H1 (cell line): ENCODE measurements around the gene SPATA22. TPM values are rescaled to one million over a fixed set of nuclear protein-coding genes. Genes with fewer than 3 reads are reported as not detected.

ENCODE experiments used
- CTCF ChIA-PET: fragments of 300-600 bp; sonication (Branson Sonifier 250); formaldehyde crosslinking; loops from one replicate; lab custom pipeline; 2021; ENCODE audit not compliant: partially characterized antibody; lab: Charles Lee
- POLR2A ChIA-PET: fragments of 300-600 bp; sonication (Branson Sonifier 250); formaldehyde crosslinking; loops from one replicate; lab custom pipeline; 2021; ENCODE audit warnings: inconsistent platforms; ENCODE audit not compliant: partially characterized antibody; lab: Charles Lee
- DNase-seq, 2 experiments: peaks; one replicate each; pipeline versions ENCODE4 v3.0.0 to v3.0.0-alpha.2; 2010 to 2022; ENCODE audit warnings: low spot score in 2 of 2, low read depth in 1 of 2, mixed read lengths in 1 of 2
- FAIRE-seq: peaks from 2 replicates; lab custom pipeline; 2011; peaks lifted over from hg19 to GRCh38; lab: Jason Lieb, UNC
- H2AFZ ChIP-seq: 2 replicates; pipeline ENCODE4 v1.8.1; 2012; ENCODE audit warnings: low read length, inconsistent platforms
- H2AK5ac ChIP-seq: 2 replicates; pipeline ENCODE4 v1.6.1; 2013; ENCODE audit warnings: low read depth, low read length
- H2BK120ac ChIP-seq: replicated peaks from 2 replicates; pipeline ENCODE3; 2013; ENCODE audit warnings: low read depth, low read length, inconsistent platforms
- H2BK12ac ChIP-seq: 2 replicates; pipeline ENCODE4 v1.6.1; 2013; ENCODE audit warnings: low read depth, low read length
- H2BK15ac ChIP-seq: 2 replicates; pipeline ENCODE4 v1.6.1; 2013; ENCODE audit warnings: low read length
- H2BK20ac ChIP-seq: 2 replicates; pipeline ENCODE4 v1.6.1; 2013; ENCODE audit warnings: low read length
- H2BK5ac ChIP-seq: 2 replicates; pipeline ENCODE4 v1.6.1; 2013; ENCODE audit warnings: low read depth, low read length
- H3K14ac ChIP-seq: 2 replicates; pipeline ENCODE4 v1.6.1; 2013; ENCODE audit warnings: inconsistent platforms; ENCODE audit not compliant: insufficient read length
- H3K18ac ChIP-seq: 2 replicates; pipeline ENCODE4 v1.6.1; 2013; ENCODE audit warnings: low read length; ENCODE audit errors: extremely low read depth
- H3K23ac ChIP-seq: 2 replicates; pipeline ENCODE4 v1.6.1; 2013; ENCODE audit warnings: inconsistent platforms; ENCODE audit not compliant: insufficient read length
- H3K23me2 ChIP-seq: 2 replicates; pipeline ENCODE4 v1.6.1; 2013; ENCODE audit warnings: low read depth, low read length
- H3K27ac ChIP-seq: 2 replicates; pipeline ENCODE4 v1.6.1; 2011; ENCODE audit warnings: low read depth, low read length, inconsistent platforms
- H3K27me3 ChIP-seq, 4 experiments: replicated peaks in 1 of 4; 1 replicate in 1 of 4; 2 replicates in 3 of 4; pipeline versions ENCODE4 v1.6.1 to v1.8.1; 2011 to 2013; ENCODE audit warnings: low read length in 3 of 4, mild to moderate bottlenecking in 3 of 4, inconsistent platforms in 2 of 4, mixed read lengths in 2 of 4, moderate library complexity in 1 of 4; ENCODE audit not compliant: control insufficient read depth in 3 of 4, insufficient read depth in 3 of 4; ENCODE audit errors: extremely low read depth in 1 of 4
- H3K36me3 ChIP-seq, 4 experiments: 2 replicates each; pipeline versions ENCODE4 v1.6.1 to v1.8.1; 2011 to 2013; ENCODE audit warnings: mild to moderate bottlenecking in 4 of 4, low read length in 3 of 4, moderate library complexity in 2 of 4, control low read depth in 1 of 4, inconsistent platforms in 1 of 4; ENCODE audit not compliant: insufficient read depth in 4 of 4, control insufficient read depth in 2 of 4
- H3K4ac ChIP-seq: replicated peaks from 2 replicates; pipeline ENCODE3; 2013; ENCODE audit warnings: low read length, low read depth, mixed read lengths, inconsistent platforms; ENCODE audit not compliant: insufficient read length
- H3K4me1 ChIP-seq, 4 experiments: replicated peaks in 1 of 4; 1 replicate in 1 of 4; 2 replicates in 3 of 4; pipeline versions ENCODE4 v1.6.1 to v1.8.1; 2011 to 2013; ENCODE audit warnings: low read length in 3 of 4, inconsistent platforms in 2 of 4, mixed read lengths in 1 of 4; ENCODE audit not compliant: insufficient read depth in 4 of 4, control insufficient read depth in 3 of 4
- H3K4me2 ChIP-seq, 2 experiments: 2 replicates each; pipeline versions ENCODE4 v1.6.1 to v1.8.1; 2011 to 2013; ENCODE audit warnings: low read depth in 2 of 2, low read length in 2 of 2, control low read depth in 1 of 2, inconsistent platforms in 1 of 2, mild to moderate bottlenecking in 1 of 2; ENCODE audit not compliant: insufficient read depth in 1 of 2
- H3K4me3 ChIP-seq, 4 experiments: fragments of 200-600, 300-600 bp in 1 of 4; sonication (generic), shearing (Covaris generic), sonication (Bioruptor Twin) in 1 of 4; 2 replicates each; pipeline versions ENCODE4 v1.5.1 to v1.8.1; 2011 to 2016; ENCODE audit warnings: low read length in 4 of 4, low read depth in 3 of 4, control low read depth in 2 of 4, inconsistent platforms in 2 of 4, mild to moderate bottlenecking in 2 of 4, mixed read lengths in 1 of 4, moderate library complexity in 1 of 4; ENCODE audit not compliant: insufficient read depth in 2 of 4; ENCODE audit errors: extremely low read depth in 1 of 4
- H3K56ac ChIP-seq: replicated peaks from 2 replicates; pipeline ENCODE3; 2013; ENCODE audit warnings: low read depth, mild to moderate bottlenecking, mixed read lengths, low read length, inconsistent platforms; ENCODE audit not compliant: insufficient read length
- H3K79me1 ChIP-seq: 2 replicates; pipeline ENCODE4 v1.6.1; 2013; ENCODE audit warnings: low read depth, low read length, control low read depth
- H3K79me2 ChIP-seq, 2 experiments: 2 replicates each; pipeline versions ENCODE4 v1.6.1 to v1.8.1; 2012 to 2013; ENCODE audit warnings: low read length in 2 of 2, mild to moderate bottlenecking in 2 of 2, inconsistent platforms in 1 of 2; ENCODE audit not compliant: insufficient read depth in 2 of 2, control insufficient read depth in 1 of 2
- H3K9ac ChIP-seq, 4 experiments: replicated peaks in 1 of 4; 1 replicate in 1 of 4; 2 replicates in 3 of 4; pipeline versions ENCODE4 v1.6.1 to v1.8.1; 2011 to 2013; ENCODE audit warnings: low read depth in 3 of 4, low read length in 3 of 4, control low read depth in 2 of 4, mild to moderate bottlenecking in 2 of 4, moderate library complexity in 2 of 4, inconsistent platforms in 1 of 4; ENCODE audit errors: extremely low read depth in 1 of 4
- H3K9me3 ChIP-seq, 2 experiments: 2 replicates each; pipeline versions ENCODE4 v1.6.1 to v1.8.1; 2012 to 2013; ENCODE audit warnings: mild to moderate bottlenecking in 2 of 2, moderate library complexity in 2 of 2, control low read depth in 1 of 2, inconsistent platforms in 1 of 2, low read depth in 1 of 2, low read length in 1 of 2, mixed read lengths in 1 of 2; ENCODE audit not compliant: insufficient read depth in 2 of 2
- H4K20me1 ChIP-seq, 2 experiments: replicated peaks in 1 of 2; 2 replicates each; pipeline versions ENCODE3 to v1.8.1; 2011 to 2013; ENCODE audit warnings: inconsistent platforms in 2 of 2, low read length in 2 of 2, mild to moderate bottlenecking in 1 of 2; ENCODE audit not compliant: insufficient read depth in 2 of 2, control insufficient read depth in 1 of 2
- H4K5ac ChIP-seq: 2 replicates; pipeline ENCODE4 v1.6.1; 2013; ENCODE audit warnings: low read length, low read depth, mixed read lengths, inconsistent platforms; ENCODE audit not compliant: insufficient read length
- H4K8ac ChIP-seq: 2 replicates; pipeline ENCODE4 v1.8.0; 2013; ENCODE audit warnings: mild to moderate bottlenecking, moderate library complexity, low read length, inconsistent platforms; ENCODE audit not compliant: insufficient read depth; ENCODE audit errors: extremely low read depth
- H4K91ac ChIP-seq: replicated peaks from 2 replicates; pipeline ENCODE3; 2013; ENCODE audit warnings: low read length, mixed read lengths, inconsistent platforms; ENCODE audit not compliant: insufficient read length
- BRCA1 ChIP-seq: IDR thresholded peaks from 2 replicates; pipeline ENCODE4 v1.6.1; 2012; ENCODE audit warnings: low read depth, low read length, improper control_type of control experiment
- EGR1 ChIP-seq: IDR thresholded peaks from 2 replicates; pipeline ENCODE4 v1.6.1; 2011; ENCODE audit warnings: low read depth, low read length, borderline replicate concordance
- EP300 ChIP-seq, 2 experiments: IDR thresholded peaks; 1 replicate in 1 of 2; 2 replicates in 1 of 2; pipeline ENCODE4 v1.6.1; 2011 to 2012; ENCODE audit warnings: low read depth in 2 of 2, low read length in 2 of 2, mild to moderate bottlenecking in 2 of 2, borderline replicate concordance in 1 of 2, inconsistent platforms in 1 of 2, moderate library complexity in 1 of 2
- HDAC2 ChIP-seq, 2 experiments: fragments of 300-600 bp in 1 of 2; sonication (generic) in 1 of 2; IDR thresholded peaks; 2 replicates each; pipeline ENCODE4 v1.6.1; 2011 to 2012; ENCODE audit warnings: low read depth in 2 of 2, low read length in 2 of 2, mild to moderate bottlenecking in 2 of 2, moderate library complexity in 2 of 2, borderline replicate concordance in 1 of 2, inconsistent platforms in 1 of 2
- JUND ChIP-seq: IDR thresholded peaks from 2 replicates; pipeline ENCODE4 v1.6.1; 2011; ENCODE audit warnings: mild to moderate bottlenecking, improper control_type of control experiment, low read length
- KDM1A ChIP-seq: fragments of 200-600, 300-600 bp; sonication (generic); IDR thresholded peaks from 2 replicates; pipeline ENCODE4 v1.7.1; 2016; ENCODE audit warnings: mild to moderate bottlenecking, low read length, borderline replicate concordance
- NANOG ChIP-seq: IDR thresholded peaks from 2 replicates; pipeline ENCODE4 v1.6.1; 2011; ENCODE audit warnings: low read length, low read depth, mild to moderate bottlenecking, inconsistent platforms; ENCODE audit not compliant: insufficient read depth, poor library complexity, severe bottlenecking
- RBBP5 ChIP-seq: IDR thresholded peaks from 2 replicates; pipeline ENCODE4 v1.7.1; 2012; ENCODE audit warnings: low read depth, mild to moderate bottlenecking, inconsistent platforms, low read length, moderate library complexity, borderline replicate concordance
- RFX5 ChIP-seq: IDR thresholded peaks from 2 replicates; pipeline ENCODE4 v1.6.1; 2011; ENCODE audit warnings: low read depth, low read length, improper control_type of control experiment, borderline replicate concordance
- SP2 ChIP-seq: IDR thresholded peaks from 2 replicates; pipeline ENCODE4 v1.6.1; 2012; ENCODE audit warnings: mild to moderate bottlenecking, low read length, inconsistent platforms
- SP4 ChIP-seq: IDR thresholded peaks from 2 replicates; pipeline ENCODE4 v1.6.1; 2012; ENCODE audit warnings: low read length, inconsistent platforms
- TBP ChIP-seq: IDR thresholded peaks from 2 replicates; pipeline ENCODE4 v1.6.1; 2011; ENCODE audit warnings: low read depth, low read length, improper control_type of control experiment
- ZNF274 ChIP-seq: IDR thresholded peaks from 2 replicates; pipeline ENCODE4 v1.7.0; 2012; ENCODE audit warnings: low read length, borderline replicate concordance; ENCODE audit errors: extremely low read depth
- WGBS, 2 experiments: shearing (Covaris generic) in 1 of 2; methylation state at CpG; one replicate each; pipeline versions ENCODE4 v1.1.6 to v1.1.7; 2013 to 2015; ENCODE audit warnings: low lambda C conversion rate in 2 of 2, mixed read lengths in 2 of 2, inconsistent platforms in 1 of 2, low coverage in 1 of 2, missing lambda C conversion rate in 1 of 2; ENCODE audit not compliant: insufficient replicate concordance in 2 of 2, insufficient coverage in 1 of 2, insufficient read length in 1 of 2; ENCODE audit errors: extremely low coverage in 1 of 2, missing lambda C conversion rate in 1 of 2; 5-methylcytosine and 5-hydroxymethylcytosine counted together
- polyA plus RNA-seq, 7 experiments: library from polyadenylated mRNA; depleted of rRNA in 3 of 7; stranded (reverse) in 5 of 7; unstranded in 2 of 7; fragments of >200 nt in 5 of 7; fragments of 200-250 nt in 2 of 7; gene quantifications; 1 replicate in 5 of 7; 2 replicates in 1 of 7; 4 replicates in 1 of 7; pipeline versions ENCODE4 v1.2.1 to v1.2.3, GENCODE V29; 2011 to 2013; ENCODE audit warnings: missing spikeins in 2 of 7, mixed read lengths in 2 of 7
- total RNA-seq: library from RNA; stranded (reverse); fragmentation: NEBNext Ultra II Directional; extraction: Animal tissue kit (Norgen Biotek cat#: 25700); gene quantifications from 2 replicates; pipeline ENCODE4 v1.2.1, GENCODE V29; 2021
- TF ChIP-seq, protein P1 (sequence below): IDR thresholded peaks from 2 replicates; pipeline ENCODE4 v1.6.1; 2012; ENCODE audit warnings: inconsistent platforms

Gene SPATA22
- total and polyA plus RNA-seq, 2 of the 8 experiments (the other 6 are each of a cell fraction or from before 2014, with no cell fraction given): 0.06 TPM; not detected in 1

DNA sequence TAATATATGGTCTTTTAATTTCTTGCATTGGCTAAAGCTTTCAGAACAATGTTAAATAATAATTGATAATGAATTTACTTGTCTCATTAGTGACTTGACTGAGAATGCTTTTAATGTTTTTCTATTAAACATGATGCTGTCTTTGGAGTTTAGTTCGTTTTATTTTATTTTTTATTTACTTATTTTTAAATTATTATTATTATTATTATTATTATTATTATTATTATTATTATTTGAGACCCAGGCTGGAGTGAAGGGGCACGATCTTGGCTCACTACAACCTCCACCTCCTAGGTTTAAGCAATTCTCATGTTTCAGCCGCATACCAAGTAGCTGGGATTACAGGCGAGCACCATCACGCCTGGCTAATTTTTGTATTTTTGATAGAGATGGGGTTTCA is 56.0 kb downstream of the SPATA22 start:
- FAIRE-seq: no peak
- 81% methylated on average over 5 of the region's 5 CpGs; no CpG with 5 or more reads in 1 of the 2 experiments for WGBS, 2 experiments
- Histone ChIP-seq H3K79me1 (no peaks in the 10 kb centered on the region), H2AFZ (no peak overlapping the region), H3K56ac (no peak overlapping the region), H2BK12ac (no peak overlapping the region), H3K4me2 (no peak overlapping the region), H2BK5ac (no peak overlapping the region), H3K4ac (no peak overlapping the region), H3K23me2 (no peaks in the 10 kb centered on the region), H3K36me3 (no peaks in the 10 kb centered on the region), H3K14ac (no peak overlapping the region), H3K18ac (no peak overlapping the region), H3K4me3 (no peak overlapping the region), H3K9ac (no peak overlapping the region), H3K27ac (no peak overlapping the region), H4K8ac (no peak overlapping the region), H4K20me1 (no peaks in the 10 kb centered on the region), H3K4me1 (no peaks in the 10 kb centered on the region), H3K9me3 (peaks cover 0 to 5% of the 10 kb centered on the region in 2 experiments; a peak in 1 of 4 replicates), H2BK20ac (no peak overlapping the region), H4K5ac (no peak overlapping the region), H3K23ac (no peak overlapping the region), H2AK5ac (no peak overlapping the region), H2BK120ac (no peak overlapping the region), H4K91ac (no peak overlapping the region), H3K79me2 (no peaks in the 10 kb centered on the region), H2BK15ac (no peak overlapping the region), H3K27me3 (no peaks in the 10 kb centered on the region)
- ChIA-PET CTCF (no interaction called here), POLR2A (interaction anchor here (0.6 kb wide), 1 partner anchor 366 kb away, joined by 3 read pairs; no protein-coding TSS in a partner anchor)
- DNase-seq: no peak
- TF ChIP-seq TBP (no peak), EP300 (IDR thresholded peaks at IDR 0.05; ENCODE audit: borderline replicate concordance in 1 of 2, low read depth in 2 of 2, low read length in 2 of 2) (no peak), RFX5 (no peak), NANOG (no peak), KDM1A (no peak), RBBP5 (no peak), JUND (no peak), SP4 (no peak), SP2 (no peak), BRCA1 (no peak), HDAC2 (IDR thresholded peaks at IDR 0.05; ENCODE audit: borderline replicate concordance in 1 of 2, low read depth in 2 of 2, low read length in 2 of 2) (no peak), ZNF274 (no peak), EGR1 (no peak)
- TF ChIP-seq, protein P1, sequence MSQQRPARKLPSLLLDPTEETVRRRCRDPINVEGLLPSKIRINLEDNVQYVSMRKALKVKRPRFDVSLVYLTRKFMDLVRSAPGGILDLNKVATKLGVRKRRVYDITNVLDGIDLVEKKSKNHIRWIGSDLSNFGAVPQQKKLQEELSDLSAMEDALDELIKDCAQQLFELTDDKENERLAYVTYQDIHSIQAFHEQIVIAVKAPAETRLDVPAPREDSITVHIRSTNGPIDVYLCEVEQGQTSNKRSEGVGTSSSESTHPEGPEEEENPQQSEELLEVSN: no peak
